ENCODE measurements around the gene NELFCD.
"Not testable (repeated sequence)": the region's sequence is repeated elsewhere in the genome, so short reads cannot be mapped to it uniquely, and the experiment has no call there.

Gene NELFCD

DNA sequence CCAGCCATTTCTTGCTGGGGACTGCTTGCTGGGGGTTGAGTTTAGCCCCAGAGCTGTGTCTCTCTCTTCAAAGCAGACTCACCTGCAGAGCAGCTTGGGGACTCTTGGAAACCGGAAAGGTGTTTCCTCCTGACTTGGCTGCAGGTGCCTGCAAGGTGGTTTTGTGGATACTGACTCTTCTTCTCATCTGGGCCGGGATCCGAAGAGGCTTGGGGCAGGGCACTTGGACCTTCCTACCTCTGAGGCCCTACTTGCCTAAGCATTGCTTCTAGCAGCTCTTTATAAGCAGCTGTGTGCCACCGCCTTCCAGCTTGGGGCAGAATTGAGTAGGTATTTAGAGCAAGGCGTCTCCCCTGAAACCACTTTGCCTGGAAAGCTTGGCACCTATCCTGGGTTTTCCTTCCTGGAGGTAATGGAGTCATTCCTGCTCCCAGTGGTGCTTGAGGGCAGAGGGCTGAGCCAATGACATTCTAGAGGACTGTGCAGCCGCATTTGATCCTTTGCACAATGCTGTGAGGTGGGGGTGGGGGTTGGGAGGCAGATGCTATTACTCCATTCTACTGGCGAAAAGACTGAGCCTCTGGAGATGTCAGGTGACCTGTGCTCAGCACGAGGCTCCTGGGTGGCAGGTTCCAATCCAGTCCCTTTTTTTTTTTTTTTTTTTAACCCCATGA lies 29.4 kb downstream of the NELFCD start:
- no peak for DNase-seq (ENCODE audit: low read depth)

GRCh38 chr20:59010995-59011873 lies 30.2 kb downstream of the NELFCD start:
- DNase-seq (ENCODE audit: low read depth) = no peak

DNA sequence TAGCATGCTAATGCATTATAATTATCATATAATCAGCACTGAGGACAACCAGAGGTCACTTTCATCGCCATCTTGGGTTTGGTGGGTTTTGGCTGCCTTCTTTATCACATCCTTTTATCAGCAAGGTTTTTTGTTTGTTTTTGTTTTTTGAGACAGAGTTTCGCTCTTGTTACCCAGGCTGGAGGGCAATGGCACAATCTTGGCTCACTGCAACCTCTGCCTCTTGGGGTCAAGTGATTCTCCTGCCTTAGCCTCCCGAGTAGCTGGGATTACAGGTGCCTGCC lies 30.8 kb downstream of the NELFCD start:
- DNase-seq (ENCODE audit: low read depth) = not testable (repeated sequence)

- DNase-seq (ENCODE audit: low read depth) = no peak
These were observed 32.2 kb downstream of the NELFCD start for GRCh38 chr20:59013031-59013951.

DNA sequence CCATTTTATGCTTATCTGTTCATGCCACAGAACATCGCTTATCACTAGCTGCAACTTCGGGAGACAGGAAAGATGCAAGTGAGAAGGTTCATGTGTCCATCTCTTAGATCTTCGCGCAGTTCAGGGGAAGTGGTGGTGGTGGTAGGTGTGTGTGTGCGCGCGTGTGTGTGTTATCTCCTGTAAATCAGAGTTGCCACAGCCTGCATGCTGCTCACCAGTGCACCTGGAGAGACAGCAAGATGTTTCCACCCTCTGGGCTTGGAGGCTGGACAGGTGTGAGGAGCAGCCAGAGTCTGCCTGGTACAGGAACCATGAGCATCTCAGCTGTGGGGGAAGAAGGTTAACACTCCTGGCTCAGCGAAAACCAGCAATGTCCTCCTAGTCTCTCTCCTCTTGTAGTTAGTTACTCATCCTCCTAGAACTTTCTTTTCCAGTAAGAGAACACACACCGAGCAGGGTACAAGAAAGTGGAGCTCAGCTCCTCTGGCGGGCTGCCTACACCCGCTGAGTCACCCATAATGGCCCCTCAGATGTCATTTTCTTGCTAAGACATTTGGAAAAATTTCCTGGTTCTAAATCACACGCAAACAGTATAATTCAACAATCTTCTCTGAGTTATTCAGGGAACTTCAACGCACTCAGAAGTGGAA lies 33.0 kb downstream of the NELFCD start:
- DNase-seq (ENCODE audit: low read depth) = no peak

GRCh38 chr20:59014680-59015389 lies 33.8 kb downstream of the NELFCD start:
- DNase-seq (ENCODE audit: low read depth) = no peak

DNA sequence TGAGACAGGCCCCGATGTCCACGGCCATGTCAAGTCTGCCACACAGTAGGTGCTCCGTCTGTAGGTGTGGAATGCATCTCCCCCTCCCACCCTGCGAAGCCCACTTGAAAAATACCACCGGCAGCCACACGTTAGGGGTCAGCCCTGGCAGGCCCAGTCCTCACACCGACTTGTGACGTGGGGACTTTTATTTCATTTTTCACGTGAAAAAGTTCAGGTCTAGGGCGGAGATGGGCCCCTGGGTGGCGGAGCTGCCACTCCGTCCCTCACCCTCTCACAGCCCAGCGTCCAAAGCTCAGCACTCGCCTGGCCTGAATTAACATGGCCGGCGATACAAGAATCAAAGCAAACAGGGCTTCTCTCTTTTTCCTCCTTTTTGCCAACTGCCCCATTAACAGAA lies 34.4 kb downstream of the NELFCD start:
- no peak for DNase-seq (ENCODE audit: low read depth)

GRCh38 chr20:59015812-59016711 lies 35.0 kb downstream of the NELFCD start:
- DNase-seq (ENCODE audit: low read depth) = no peak

DNA sequence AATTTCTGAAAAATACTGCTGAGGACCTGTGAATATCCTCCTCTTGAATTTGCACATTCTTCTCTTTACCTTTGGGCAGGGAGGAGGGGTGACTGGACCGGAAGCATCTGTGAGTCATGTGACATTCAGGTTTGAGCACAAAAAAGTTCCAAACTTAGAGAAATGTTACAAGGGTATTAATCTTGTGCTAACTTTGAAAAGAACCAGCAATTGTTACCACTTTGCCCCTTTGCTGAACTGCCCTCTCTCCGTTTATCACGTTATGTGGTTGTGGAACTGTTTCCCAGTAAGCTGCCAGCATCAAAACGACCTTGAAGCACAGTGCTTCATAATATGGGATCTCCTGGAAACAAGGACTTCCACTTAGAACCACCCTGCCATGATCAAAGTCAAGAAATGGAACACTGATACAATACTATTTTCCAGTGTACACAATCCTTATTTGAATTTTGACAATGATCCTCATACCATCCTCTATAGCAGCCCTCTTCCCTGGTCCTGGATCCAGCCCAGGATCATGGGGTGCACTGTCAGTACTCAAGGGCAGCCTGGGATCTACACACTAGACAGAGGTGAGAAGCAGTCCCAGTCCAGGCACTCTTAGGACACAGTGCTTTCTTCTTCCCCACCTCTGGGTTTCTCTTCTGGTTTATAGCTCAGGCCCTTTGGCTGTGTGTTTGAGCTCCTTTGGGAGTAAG lies 35.9 kb downstream of the NELFCD start:
- no peak for DNase-seq (ENCODE audit: low read depth)

DNA sequence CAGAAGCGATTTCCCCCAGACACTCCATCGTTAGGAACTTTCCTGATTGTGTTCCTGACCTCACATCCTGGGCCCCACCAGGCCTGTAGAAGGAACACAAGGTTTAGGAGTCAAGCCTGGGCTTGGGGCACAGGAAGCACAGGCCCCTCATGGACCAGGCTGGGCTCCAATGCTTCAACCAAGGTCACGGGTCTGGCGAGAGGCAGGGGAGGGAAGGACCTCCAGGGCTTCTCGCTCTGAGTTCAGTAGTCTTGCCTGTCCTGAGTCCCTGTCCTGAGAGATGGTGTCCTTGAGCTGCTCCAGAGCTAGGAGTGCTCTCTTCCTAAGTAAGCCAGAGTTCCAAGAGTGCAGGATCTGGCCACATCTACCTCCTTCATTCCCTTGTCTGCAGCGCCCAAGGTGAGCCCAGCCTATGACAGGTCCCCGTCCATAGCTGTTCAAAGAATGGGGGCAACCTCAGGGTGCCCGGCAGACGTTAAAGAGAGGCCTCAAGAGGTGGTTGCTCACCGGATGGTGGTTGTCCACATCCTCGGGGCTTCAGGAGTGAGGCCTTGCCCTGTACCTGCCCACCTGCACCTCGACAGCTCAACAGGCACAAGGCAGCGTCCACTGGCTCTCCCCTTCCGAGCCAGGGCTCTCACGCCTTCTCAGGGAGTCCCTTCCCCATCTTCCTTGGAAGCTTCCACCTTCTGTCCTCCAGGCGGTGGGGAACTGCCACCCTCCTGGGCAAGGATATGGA lies 36.6 kb downstream of the NELFCD start:
- DNase-seq (ENCODE audit: low read depth) = no peak

- no peak for DNase-seq (ENCODE audit: low read depth)
These were observed 37.8 kb downstream of the NELFCD start for GRCh38 chr20:59018817-59019216.

GRCh38 chr20:59019217-59019616 lies 38.2 kb downstream of the NELFCD start, which contains the start of gene TUBB1:
Gene TUBB1 (plus strand): TSS chr20:59019429. CDS start chr20:59019523, 94 bp downstream.
- DNase-seq (ENCODE audit: low read depth) = no peak

GRCh38 chr20:59020938-59021551 lies 40.0 kb downstream of the NELFCD start:
- no peak for DNase-seq (ENCODE audit: low read depth)

DNA sequence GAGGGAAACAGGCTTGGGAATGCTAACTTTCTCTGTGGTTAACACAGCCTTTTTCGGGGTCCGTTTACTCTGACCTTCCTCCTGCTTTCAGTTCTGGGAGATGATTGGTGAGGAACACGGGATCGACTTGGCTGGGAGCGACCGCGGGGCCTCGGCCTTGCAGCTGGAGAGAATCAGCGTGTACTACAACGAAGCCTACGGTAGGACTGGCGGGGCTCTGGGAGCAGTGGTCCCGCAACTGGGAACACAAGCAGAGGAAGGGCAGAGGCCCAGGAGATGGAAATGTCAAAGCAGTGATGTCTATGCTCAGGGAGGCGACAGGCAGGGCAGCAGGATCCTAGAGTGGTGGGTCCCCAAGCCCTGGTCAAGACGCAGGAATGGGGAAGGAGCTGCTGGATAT lies 41.7 kb downstream of the NELFCD start:
- DNase-seq (ENCODE audit: low read depth) = no peak

GRCh38 chr20:59023616-59024015 lies 42.6 kb downstream of the NELFCD start:
- no peak for DNase-seq (ENCODE audit: low read depth)

- no peak for DNase-seq (ENCODE audit: low read depth)
These were observed 43.1 kb downstream of the NELFCD start for GRCh38 chr20:59024111-59024530.

- no peak for DNase-seq (ENCODE audit: low read depth)
These were observed 44.0 kb downstream of the NELFCD start for GRCh38 chr20:59025086-59025485.

- no peak for DNase-seq (ENCODE audit: low read depth)
These were observed 44.5 kb downstream of the NELFCD start for GRCh38 chr20:59025511-59025910.
